Thyroid gland (tissue), 4 donors: ENCODE measurements around the gene VAV3.

Source experiments
- CTCF ChIP-seq, 6 experiments: fragments of 200-600 bp in 3 of 6; fragments of 450-650 bp in 3 of 6; sonication (generic) in 3 of 6; IDR thresholded peaks; one replicate each; pipeline ENCODE4 v1.5.1; 2016 to 2019; ENCODE audit warnings: antibody characterized with exemption in 6 of 6, mild to moderate bottlenecking in 2 of 6, inconsistent platforms in 1 of 6, moderate library complexity in 1 of 6
- POLR2A ChIP-seq, 2 donors: fragments of 450-650 bp; IDR thresholded peaks; one replicate each; pipeline ENCODE4 v1.6.1; 2017; ENCODE audit warnings: antibody characterized with exemption in 2 of 2, mild to moderate bottlenecking in 2 of 2, moderate library complexity in 1 of 2

- TF ChIP-seq CTCF (IDR thresholded peaks at IDR 0.05) (no peak), POLR2A (IDR thresholded peaks at IDR 0.05) (no peak)
Measured at GRCh38 chr1:107662971-107663370, 302.0 kb downstream of the VAV3 start.
